ENCODE data around the gene ADARB1.

The ADARB1 gene

GRCh38 chr21:45095505-45095904, 21.1 kb downstream of the ADARB1 start:
- no peak for DNase-seq (ENCODE audit: low read depth)

GRCh38 chr21:45096217-45096616, 21.8 kb downstream of the ADARB1 start:
- no peak for DNase-seq (ENCODE audit: low read depth)

- DNase-seq (ENCODE audit: low read depth), result no peak
These were observed 23.5 kb downstream of the ADARB1 start for GRCh38 chr21:45097827-45098387.

GRCh38 chr21:45098867-45099266, 24.5 kb downstream of the ADARB1 start:
- no peak for DNase-seq (ENCODE audit: low read depth)

- DNase-seq (ENCODE audit: low read depth), result no peak
These were observed 25.2 kb downstream of the ADARB1 start for GRCh38 chr21:45099571-45099970.

- DNase-seq (ENCODE audit: low read depth), result no peak
These were observed 26.5 kb downstream of the ADARB1 start for GRCh38 chr21:45100866-45101265.

GRCh38 chr21:45102391-45102932, 28.1 kb downstream of the ADARB1 start:
- peak; percentile 67 for DNase-seq (ENCODE audit: low read depth)

GRCh38 chr21:45103971-45104520, 29.7 kb downstream of the ADARB1 start:
- DNase-seq (ENCODE audit: low read depth), result no peak

GRCh38 chr21:45104560-45104959, 30.2 kb downstream of the ADARB1 start:
- no peak for DNase-seq (ENCODE audit: low read depth)

- no peak for DNase-seq (ENCODE audit: low read depth)
These were observed 31.6 kb downstream of the ADARB1 start for GRCh38 chr21:45105906-45106485.

- no peak for DNase-seq (ENCODE audit: low read depth)
These were observed 33.8 kb downstream of the ADARB1 start for GRCh38 chr21:45108034-45108790.

- DNase-seq (ENCODE audit: low read depth), result no peak
These were observed 34.7 kb downstream of the ADARB1 start for GRCh38 chr21:45108808-45109781.

- DNase-seq (ENCODE audit: low read depth), result no peak
These were observed 35.6 kb downstream of the ADARB1 start for GRCh38 chr21:45109831-45110492.

GRCh38 chr21:45110873-45111624, 36.7 kb downstream of the ADARB1 start:
- DNase-seq (ENCODE audit: low read depth), result no peak

- no peak for DNase-seq (ENCODE audit: low read depth)
These were observed 37.3 kb downstream of the ADARB1 start for GRCh38 chr21:45111703-45112102.

GRCh38 chr21:45112371-45112770, 38.0 kb downstream of the ADARB1 start:
- DNase-seq (ENCODE audit: low read depth), result no peak

GRCh38 chr21:45113543-45113942, 39.2 kb downstream of the ADARB1 start:
- no peak for DNase-seq (ENCODE audit: low read depth)

GRCh38 chr21:45114072-45114471, 39.7 kb downstream of the ADARB1 start:
- no peak for DNase-seq (ENCODE audit: low read depth)

GRCh38 chr21:45114475-45114874, 40.1 kb downstream of the ADARB1 start:
- DNase-seq (ENCODE audit: low read depth), result no peak

- no peak for DNase-seq (ENCODE audit: low read depth)
These were observed 40.8 kb downstream of the ADARB1 start for GRCh38 chr21:45115141-45115540.
